H1 (cell line): ENCODE data around the gene CKB. TPM values are rescaled to one million over a fixed set of nuclear protein-coding genes. Genes with fewer than 3 reads are reported as not detected.

Experiments used
- CHD7 ChIP-seq: fragments of 300-600 bp; sonication (generic); IDR thresholded peaks from 2 replicates; pipeline ENCODE4 v1.7.1; 2012; ENCODE audit warnings: low read length, moderate library complexity, mild to moderate bottlenecking, inconsistent platforms; ENCODE audit not compliant: insufficient replicate concordance
- EP300 ChIP-seq, 2 experiments: IDR thresholded peaks; 1 replicate in 1 of 2; 2 replicates in 1 of 2; pipeline ENCODE4 v1.6.1; 2011 to 2012; ENCODE audit warnings: low read depth in 2 of 2, low read length in 2 of 2, mild to moderate bottlenecking in 2 of 2, borderline replicate concordance in 1 of 2, inconsistent platforms in 1 of 2, moderate library complexity in 1 of 2
- NANOG ChIP-seq: IDR thresholded peaks from 2 replicates; pipeline ENCODE4 v1.6.1; 2011; ENCODE audit warnings: low read length, low read depth, mild to moderate bottlenecking, inconsistent platforms; ENCODE audit not compliant: insufficient read depth, poor library complexity, severe bottlenecking
- NRF1 ChIP-seq: IDR thresholded peaks from 2 replicates; pipeline ENCODE4 v1.6.1; 2011; ENCODE audit warnings: mild to moderate bottlenecking, low read depth, low read length, improper control_type of control experiment
- SIN3A ChIP-seq, 2 experiments: IDR thresholded peaks in 1 of 2; conservative IDR thresholded peaks in 1 of 2; 2 replicates each; pipeline ENCODE4 v1.6.1; 2011 to 2012; ENCODE audit warnings: low read length in 2 of 2, improper control_type of control experiment in 1 of 2, low read depth in 1 of 2, mild to moderate bottlenecking in 1 of 2
- SP4 ChIP-seq: IDR thresholded peaks from 2 replicates; pipeline ENCODE4 v1.6.1; 2012; ENCODE audit warnings: low read length, inconsistent platforms
- ZNF274 ChIP-seq: IDR thresholded peaks from 2 replicates; pipeline ENCODE4 v1.7.0; 2012; ENCODE audit warnings: low read length, borderline replicate concordance; ENCODE audit errors: extremely low read depth
- polyA plus RNA-seq, 7 experiments: library from polyadenylated mRNA; depleted of rRNA in 3 of 7; stranded (reverse) in 5 of 7; unstranded in 2 of 7; fragments of >200 nt in 5 of 7; fragments of 200-250 nt in 2 of 7; gene quantifications; 1 replicate in 5 of 7; 2 replicates in 1 of 7; 4 replicates in 1 of 7; pipeline versions ENCODE4 v1.2.1 to v1.2.3, GENCODE V29; 2011 to 2013; ENCODE audit warnings: missing spikeins in 2 of 7, mixed read lengths in 2 of 7
- total RNA-seq: library from RNA; stranded (reverse); fragmentation: NEBNext Ultra II Directional; extraction: Animal tissue kit (Norgen Biotek cat#: 25700); gene quantifications from 2 replicates; pipeline ENCODE4 v1.2.1, GENCODE V29; 2021
- TF ChIP-seq, protein P1 (sequence below), 3 experiments: IDR thresholded peaks; 1 replicate in 2 of 3; 2 replicates in 1 of 3; pipeline versions ENCODE4 v1.5.1 to v1.6.1; 2011; ENCODE audit warnings: low read length in 3 of 3, mild to moderate bottlenecking in 3 of 3, inconsistent platforms in 2 of 3, low read depth in 1 of 3, moderate library complexity in 1 of 3; ENCODE audit not compliant: insufficient read depth in 1 of 3; ENCODE audit errors: control extremely low read depth in 1 of 3

CKB gene
- total and polyA plus RNA-seq, 2 of the 8 experiments (the other 6 are each of a cell fraction or from before 2014, with no cell fraction given), result 538 to 950 TPM

GRCh38 chr14:103519837-103520212 lies 2.8 kb downstream of the CKB start (continued):
- TF ChIP-seq CHD7 (no peak), EP300 (IDR thresholded peaks at IDR 0.05; ENCODE audit: borderline replicate concordance in 1 of 2, low read depth in 2 of 2, low read length in 2 of 2) (no peak), NRF1 (no peak), SP4 (no peak), ZNF274 (no peak), SIN3A (conservative IDR thresholded peaks at IDR 0.05 in 1 of 2, IDR thresholded peaks at IDR 0.05 in 1 of 2; ENCODE audit: low read depth in 1 of 2, low read length in 2 of 2) (no peak), NANOG (no peak)
- TF ChIP-seq, protein P1, sequence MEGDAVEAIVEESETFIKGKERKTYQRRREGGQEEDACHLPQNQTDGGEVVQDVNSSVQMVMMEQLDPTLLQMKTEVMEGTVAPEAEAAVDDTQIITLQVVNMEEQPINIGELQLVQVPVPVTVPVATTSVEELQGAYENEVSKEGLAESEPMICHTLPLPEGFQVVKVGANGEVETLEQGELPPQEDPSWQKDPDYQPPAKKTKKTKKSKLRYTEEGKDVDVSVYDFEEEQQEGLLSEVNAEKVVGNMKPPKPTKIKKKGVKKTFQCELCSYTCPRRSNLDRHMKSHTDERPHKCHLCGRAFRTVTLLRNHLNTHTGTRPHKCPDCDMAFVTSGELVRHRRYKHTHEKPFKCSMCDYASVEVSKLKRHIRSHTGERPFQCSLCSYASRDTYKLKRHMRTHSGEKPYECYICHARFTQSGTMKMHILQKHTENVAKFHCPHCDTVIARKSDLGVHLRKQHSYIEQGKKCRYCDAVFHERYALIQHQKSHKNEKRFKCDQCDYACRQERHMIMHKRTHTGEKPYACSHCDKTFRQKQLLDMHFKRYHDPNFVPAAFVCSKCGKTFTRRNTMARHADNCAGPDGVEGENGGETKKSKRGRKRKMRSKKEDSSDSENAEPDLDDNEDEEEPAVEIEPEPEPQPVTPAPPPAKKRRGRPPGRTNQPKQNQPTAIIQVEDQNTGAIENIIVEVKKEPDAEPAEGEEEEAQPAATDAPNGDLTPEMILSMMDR (IDR thresholded peaks at IDR 0.05; ENCODE audit: control extremely low read depth in 1 of 3, insufficient read depth in 1 of 3, low read depth in 1 of 3, low read length in 3 of 3), result no peak
